Left hindlimb (tissue), 1 donor: ENCODE data around the gene HSPA5.
"Not testable (repeated sequence)": the region's sequence is repeated elsewhere in the genome, so short reads cannot be mapped to it uniquely, and the experiment has no call there.

Experiments
- DNase-seq: peaks from one replicate; pipeline ENCODE4 v3.0.0-alpha.2; 2018

Gene HSPA5

GRCh38 chr9:125241000-125241862 is at the start of gene HSPA5:
Gene HSPA5 (minus strand): TSS chr9:125241343. CDS start chr9:125241126, 217 bp downstream.
- peak; percentile 100 for DNase-seq

GRCh38 chr9:125286935-125287433 is 45.8 kb upstream of the HSPA5 start:
- DNase-seq: not testable (repeated sequence)

GRCh38 chr9:125284855-125285254 is 43.7 kb upstream of the HSPA5 start:
- DNase-seq: no peak

- no peak for DNase-seq
Observed at GRCh38 chr9:125280945-125281344, 39.8 kb upstream of the HSPA5 start.

GRCh38 chr9:125277411-125277810 is 36.3 kb upstream of the HSPA5 start:
- DNase-seq: no peak

GRCh38 chr9:125276771-125277170 is 35.6 kb upstream of the HSPA5 start:
- no peak for DNase-seq

GRCh38 chr9:125272697-125273096 is 31.6 kb upstream of the HSPA5 start:
- DNase-seq: no peak

- no peak for DNase-seq
Observed at GRCh38 chr9:125271081-125271480, 29.9 kb upstream of the HSPA5 start.

GRCh38 chr9:125269014-125269397 is 27.9 kb upstream of the HSPA5 start:
- DNase-seq: no peak

GRCh38 chr9:125268394-125269013 is 27.4 kb upstream of the HSPA5 start:
- no peak for DNase-seq

- DNase-seq: not testable (repeated sequence)
Observed at GRCh38 chr9:125264068-125264467, 22.9 kb upstream of the HSPA5 start.

- no peak for DNase-seq
Observed at GRCh38 chr9:125262294-125262991, 21.3 kb upstream of the HSPA5 start.

- DNase-seq: peak; percentile 93
Observed at GRCh38 chr9:125261501-125262293, 20.6 kb upstream of the HSPA5 start, which contains the start of gene GAPVD1. Gene GAPVD1 (plus strand): TSS chr9:125261826. CDS start chr9:125298922, 37,096 bp downstream.

GRCh38 chr9:125260561-125260960 is 19.4 kb upstream of the HSPA5 start:
- no peak for DNase-seq

GRCh38 chr9:125258832-125259534 is 17.8 kb upstream of the HSPA5 start:
- DNase-seq: no peak

GRCh38 chr9:125258160-125258785 is 17.1 kb upstream of the HSPA5 start:
- DNase-seq: no peak

- DNase-seq: no peak
Observed at GRCh38 chr9:125255781-125256391, 14.7 kb upstream of the HSPA5 start.

GRCh38 chr9:125254231-125254630 is 13.1 kb upstream of the HSPA5 start:
- DNase-seq: no peak

GRCh38 chr9:125246261-125246667 is 5.1 kb upstream of the HSPA5 start:
- no peak for DNase-seq

- DNase-seq: no peak
Observed at GRCh38 chr9:125243792-125244260, 2.7 kb upstream of the HSPA5 start.
